OCI-LY7 (cell line): ENCODE data around the gene CCNO.
A peak's percentile ranks its signal among the peaks of the same experiment; 100 is the strongest.

Source experiments
- CTCF ChIP-seq: fragments of 200-600 bp; sonication (generic); conservative IDR thresholded peaks from 2 replicates; pipeline ENCODE4 v1.5.1; 2014; ENCODE audit warnings: mild to moderate bottlenecking, antibody characterized with exemption, low read length, moderate library complexity, mixed read lengths
- EZH2phosphoT487 ChIP-seq: fragments of 200-600 bp; sonication (generic); IDR thresholded peaks from 2 replicates; pipeline ENCODE4 v1.6.1; 2018; ENCODE audit warnings: low read depth, borderline replicate concordance, mild to moderate bottlenecking, mixed run types, antibody characterized with exemption, low read length, moderate library complexity, mixed read lengths

- TF ChIP-seq CTCF, result peak; percentile 80
- TF ChIP-seq EZH2phosphoT487, result no peak
These were observed 7.1 kb downstream of the CCNO start for GRCh38 chr5:55226027-55226933.
